Tibial artery (tissue), 4 donors: ENCODE data around the gene PLD5.
A peak's percentile ranks its signal among the peaks of the same experiment; 100 is the strongest.

Source experiments
- DNase-seq, 2 donors: peaks; one replicate each; pipeline ENCODE4 v3.0.0-alpha.2; 2019
- H3K27ac ChIP-seq, 2 donors: fragments of 200-600 bp; sonication (generic) in 1 of 2; 1 replicate in 1 of 2; 2 replicates in 1 of 2; pipeline ENCODE4 v1.5.1; 2018 to 2019; ENCODE audit warnings: mild to moderate bottlenecking in 1 of 2
- H3K27me3 ChIP-seq, 2 donors: fragments of 200-600 bp; sonication (generic) in 1 of 2; one replicate each; pipeline versions ENCODE4 v1.5.1 to v1.6.0; 2016 to 2019
- H3K36me3 ChIP-seq, 3 donors: fragments of 200-600 bp; sonication (generic) in 2 of 3; one replicate each; pipeline ENCODE4 v1.5.1; 2016 to 2019; ENCODE audit warnings: mild to moderate bottlenecking in 2 of 3
- H3K4me1 ChIP-seq, 4 donors: fragments of 200-600 bp; sonication (generic) in 2 of 4; 1 replicate in 3 of 4; 2 replicates in 1 of 4; pipeline ENCODE4 v1.5.1; 2016 to 2019
- H3K4me3 ChIP-seq, 2 donors: fragments of 200-600 bp; sonication (generic) in 1 of 2; 1 replicate in 1 of 2; 2 replicates in 1 of 2; pipeline ENCODE4 v1.5.1; 2018 to 2019; ENCODE audit warnings: mild to moderate bottlenecking in 2 of 2
- H3K9me3 ChIP-seq, 3 donors: fragments of 200-600 bp; sonication (generic) in 1 of 3; one replicate each; pipeline ENCODE4 v1.5.1; 2016 to 2019
- intact Hi-C: fragments of 100-400 bp; cut with DNase I; formaldehyde crosslinking; loops from one replicate; pipeline ENCODE4 v1.15.0; 2023; ENCODE audit warnings: low total_unique reads
- TF ChIP-seq, protein P1 (sequence below), 2 experiments: fragments of 200-600 bp in 1 of 2; fragments of 450-650 bp in 1 of 2; IDR thresholded peaks; one replicate each; pipeline ENCODE4 v1.5.1; 2017 to 2019; ENCODE audit warnings: antibody characterized with exemption in 2 of 2, mild to moderate bottlenecking in 1 of 2, moderate library complexity in 1 of 2

PLD5 gene

DNA sequence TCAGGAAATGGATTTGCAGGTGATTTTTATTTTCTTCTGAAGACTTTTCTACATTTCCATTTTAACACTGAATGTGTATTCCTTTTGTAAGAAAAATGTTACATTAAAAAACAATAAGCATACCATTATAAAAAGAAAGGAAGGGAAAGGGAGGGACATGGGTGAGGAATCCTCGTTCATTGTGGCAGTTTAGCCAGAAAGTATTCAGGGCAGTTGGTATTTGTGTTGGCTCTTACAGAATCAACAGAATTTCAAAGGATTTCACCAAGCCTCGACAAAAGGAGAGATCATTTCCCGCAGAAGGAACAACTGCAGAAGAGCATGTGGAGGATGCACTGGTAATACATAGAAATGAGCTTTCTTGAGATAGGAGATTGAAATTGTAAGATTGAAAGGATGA lies 35.0 kb downstream of the PLD5 start:
- H3K36me3 ChIP-seq, result no peaks in the 10 kb centered on the region
- no peaks in the 10 kb centered on the region for H3K9me3 ChIP-seq
- no peak for DNase-seq
- no peak overlapping the region for H3K4me3 ChIP-seq
- TF ChIP-seq, protein P1, sequence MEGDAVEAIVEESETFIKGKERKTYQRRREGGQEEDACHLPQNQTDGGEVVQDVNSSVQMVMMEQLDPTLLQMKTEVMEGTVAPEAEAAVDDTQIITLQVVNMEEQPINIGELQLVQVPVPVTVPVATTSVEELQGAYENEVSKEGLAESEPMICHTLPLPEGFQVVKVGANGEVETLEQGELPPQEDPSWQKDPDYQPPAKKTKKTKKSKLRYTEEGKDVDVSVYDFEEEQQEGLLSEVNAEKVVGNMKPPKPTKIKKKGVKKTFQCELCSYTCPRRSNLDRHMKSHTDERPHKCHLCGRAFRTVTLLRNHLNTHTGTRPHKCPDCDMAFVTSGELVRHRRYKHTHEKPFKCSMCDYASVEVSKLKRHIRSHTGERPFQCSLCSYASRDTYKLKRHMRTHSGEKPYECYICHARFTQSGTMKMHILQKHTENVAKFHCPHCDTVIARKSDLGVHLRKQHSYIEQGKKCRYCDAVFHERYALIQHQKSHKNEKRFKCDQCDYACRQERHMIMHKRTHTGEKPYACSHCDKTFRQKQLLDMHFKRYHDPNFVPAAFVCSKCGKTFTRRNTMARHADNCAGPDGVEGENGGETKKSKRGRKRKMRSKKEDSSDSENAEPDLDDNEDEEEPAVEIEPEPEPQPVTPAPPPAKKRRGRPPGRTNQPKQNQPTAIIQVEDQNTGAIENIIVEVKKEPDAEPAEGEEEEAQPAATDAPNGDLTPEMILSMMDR (IDR thresholded peaks at IDR 0.05), result no peak
- no peaks in the 10 kb centered on the region for H3K27me3 ChIP-seq
- H3K27ac ChIP-seq, result no peak overlapping the region
- peaks cover 0 to 14% (median 5%) of the 10 kb centered on the region in 4 donors for H3K4me1 ChIP-seq
- intact Hi-C loops, result no loop called here

DNA sequence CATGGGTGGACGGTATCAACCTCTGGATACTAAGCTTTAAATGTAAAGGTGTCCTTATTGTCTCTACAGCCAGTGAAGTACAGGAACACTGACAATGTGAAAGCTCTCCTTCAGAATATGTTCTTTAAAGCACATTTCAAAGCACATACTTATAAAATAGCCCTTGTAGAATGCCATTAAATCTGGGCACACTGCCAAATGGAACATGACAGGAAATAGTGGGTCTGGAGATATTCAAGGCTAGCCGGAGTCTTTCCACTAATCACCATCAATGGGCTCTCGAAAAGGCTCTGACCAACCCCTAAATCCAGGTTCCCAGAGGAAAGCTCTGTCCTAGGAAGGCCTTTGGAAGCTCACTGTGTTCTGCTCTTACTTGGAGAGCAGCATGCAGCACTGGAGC lies 46.6 kb downstream of the PLD5 start:
- intact Hi-C loops, result no loop called here
- DNase-seq, result no peak
- H3K27me3 ChIP-seq, result no peaks in the 10 kb centered on the region
- peaks cover 0 to 13% (median 4%) of the 10 kb centered on the region in 4 donors for H3K4me1 ChIP-seq
- H3K9me3 ChIP-seq, result no peaks in the 10 kb centered on the region
- H3K27ac ChIP-seq, result no peak overlapping the region
- no peaks in the 10 kb centered on the region for H3K36me3 ChIP-seq
- TF ChIP-seq, protein P1 (IDR thresholded peaks at IDR 0.05), result no peak
- no peak overlapping the region for H3K4me3 ChIP-seq

DNA sequence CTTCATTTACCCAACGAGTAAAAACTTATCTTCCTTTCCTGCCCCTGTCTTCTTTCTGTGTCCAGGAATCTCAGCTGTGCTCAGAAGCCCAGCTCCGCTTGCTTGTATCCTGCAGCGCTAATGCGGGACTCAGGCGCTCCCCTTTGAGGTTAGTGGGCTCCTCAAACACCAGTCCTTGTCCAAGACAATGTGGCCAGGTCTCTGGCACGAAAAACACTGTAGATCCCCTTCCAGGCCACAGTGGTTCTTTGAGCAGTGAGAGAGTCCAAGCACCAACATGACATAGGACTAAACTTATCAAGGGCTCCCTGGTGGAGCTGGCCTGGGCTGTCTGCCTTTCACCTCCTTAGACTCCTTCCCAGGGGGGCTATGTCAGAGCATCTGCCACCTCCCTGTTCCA lies 53.7 kb downstream of the PLD5 start:
- no peak overlapping the region for H3K4me3 ChIP-seq
- H3K27me3 ChIP-seq, result no peaks in the 10 kb centered on the region
- H3K9me3 ChIP-seq, result no peaks in the 10 kb centered on the region
- TF ChIP-seq, protein P1 (IDR thresholded peaks at IDR 0.05), result no peak
- H3K27ac ChIP-seq, result no peak overlapping the region
- peaks cover 0 to 18% (median 5%) of the 10 kb centered on the region in 4 donors for H3K4me1 ChIP-seq
- no peaks in the 10 kb centered on the region for H3K36me3 ChIP-seq
- intact Hi-C loops, result no loop called here
- DNase-seq, result no peak

DNA sequence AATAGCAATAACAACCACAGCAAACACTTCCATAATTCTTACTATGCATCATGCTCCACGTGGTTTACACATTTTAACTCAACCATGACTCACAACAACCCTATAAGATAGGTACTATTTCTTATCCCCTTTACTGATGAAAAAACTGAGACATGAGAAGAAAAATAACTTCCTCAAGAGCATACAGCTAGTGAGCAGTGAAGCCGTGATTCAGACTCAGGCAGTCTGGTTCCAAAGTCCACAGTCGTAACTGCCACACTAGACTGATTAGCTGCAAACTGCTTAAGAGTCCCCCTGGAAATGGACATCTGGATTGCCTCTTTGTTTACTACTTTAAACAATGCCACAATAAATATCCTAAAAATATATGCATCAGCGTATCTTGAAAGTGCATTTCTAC lies 55.7 kb downstream of the PLD5 start:
- Histone ChIP-seq H3K36me3 (no peaks in the 10 kb centered on the region), H3K4me3 (no peak overlapping the region), H3K27me3 (no peaks in the 10 kb centered on the region), H3K9me3 (no peaks in the 10 kb centered on the region), H3K4me1 (peaks cover 0 to 18% (median 5%) of the 10 kb centered on the region in 4 donors), H3K27ac (no peak overlapping the region)
- DNase-seq, result no peak
- intact Hi-C loops, result loop anchor here (10.0 kb wide), 1 partner anchor 856 kb away; no protein-coding TSS in a partner anchor
- TF ChIP-seq, protein P1 (IDR thresholded peaks at IDR 0.05), result no peak

DNA sequence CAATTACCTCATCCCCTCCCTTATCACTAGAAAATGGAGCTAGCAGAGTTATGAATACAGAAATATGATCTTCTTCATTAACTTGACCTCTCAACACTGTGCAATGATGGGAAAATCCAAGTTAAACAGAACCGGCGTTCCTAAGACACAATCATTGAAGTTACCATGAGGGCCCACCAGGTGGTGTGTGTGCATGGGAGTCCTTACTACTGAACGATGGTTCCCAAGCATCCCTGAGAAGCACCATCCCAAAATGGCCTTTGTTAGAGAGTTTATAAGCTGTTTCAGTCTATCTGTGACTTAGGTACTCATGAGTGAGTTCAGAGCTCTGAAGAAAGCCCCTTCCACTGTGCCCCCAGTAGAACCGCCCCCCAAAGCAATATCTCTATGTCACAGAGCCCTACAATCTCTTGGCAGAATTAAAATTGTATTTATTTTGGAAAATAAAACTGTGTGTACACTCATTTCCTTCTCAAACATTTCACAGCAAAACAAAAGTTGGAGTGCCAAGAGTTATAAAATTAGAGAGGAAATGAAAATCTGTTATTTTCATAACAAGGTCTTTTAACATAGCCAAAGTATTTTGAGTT lies 56.8 kb downstream of the PLD5 start:
- intact Hi-C loops, result loop anchor here (10.0 kb wide), 1 partner anchor 857 kb away; no protein-coding TSS in a partner anchor
- Histone ChIP-seq H3K9me3 (no peaks in the 10 kb centered on the region), H3K27ac (peak overlapping the region; percentile 37 to 44), H3K27me3 (no peaks in the 10 kb centered on the region), H3K4me3 (no peak overlapping the region), H3K36me3 (no peaks in the 10 kb centered on the region), H3K4me1 (peaks cover 0 to 18% (median 5%) of the 10 kb centered on the region in 4 donors)
- TF ChIP-seq, protein P1 (IDR thresholded peaks at IDR 0.05), result peak; percentile 71 to 77
- DNase-seq, result peak; percentile 60 to 69
